ENCODE data around the gene BCL2A1.
"Not testable (repeated sequence)": the region's sequence is repeated elsewhere in the genome, so short reads cannot be mapped to it uniquely, and the experiment has no call there.

Gene BCL2A1

DNA sequence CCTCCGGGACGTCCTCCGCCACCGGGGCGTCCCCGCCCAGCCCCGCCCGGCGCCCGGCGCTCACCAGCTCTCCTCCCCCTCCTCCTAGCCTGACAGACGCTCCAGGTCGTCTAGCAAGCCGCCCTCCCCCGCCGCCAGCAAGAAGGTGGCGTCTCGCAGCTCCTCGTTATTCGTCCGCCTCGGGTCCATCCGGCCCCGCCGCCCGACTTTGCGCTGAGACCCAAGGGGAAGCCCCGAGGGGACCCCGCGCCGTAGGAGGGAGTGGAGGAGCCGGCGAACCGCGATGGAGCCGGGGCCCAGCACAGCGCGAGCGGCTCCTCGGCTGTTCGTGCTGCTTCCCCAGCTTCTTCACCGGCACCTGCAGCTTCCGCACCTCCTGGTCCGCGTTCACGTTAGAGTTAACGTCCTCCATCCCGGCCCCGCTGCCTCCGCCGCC is 47.9 kb downstream of the BCL2A1 start:
- peak; percentile 61 for DNase-seq (ENCODE audit: low read depth)

DNA sequence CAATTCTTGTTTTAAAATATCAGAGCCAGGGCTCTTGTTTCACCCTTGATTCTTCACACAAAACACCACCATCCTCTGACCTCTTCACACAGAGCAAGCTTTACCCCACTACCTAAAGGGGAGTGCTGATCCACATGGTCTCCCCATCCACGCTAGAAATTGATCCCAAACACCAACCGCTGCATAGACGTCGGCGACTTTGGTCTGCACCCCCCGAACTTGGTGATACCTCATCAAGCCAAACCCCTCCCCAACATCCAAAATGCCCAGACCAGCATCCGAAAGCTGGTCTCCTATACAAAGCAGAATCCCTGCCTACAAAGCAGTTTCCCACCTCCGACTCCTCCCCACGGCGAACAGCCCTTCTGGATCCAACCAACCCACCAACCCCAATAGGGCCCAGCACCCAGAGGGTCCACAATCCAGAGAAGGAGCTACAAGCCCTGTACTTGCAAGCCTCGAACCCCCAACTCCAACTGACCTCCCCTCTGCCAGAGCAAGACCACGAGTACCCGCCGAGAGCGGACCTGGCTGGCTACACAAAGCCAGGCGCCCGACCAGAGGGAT is 48.4 kb downstream of the BCL2A1 start:
- DNase-seq (ENCODE audit: low read depth) = no peak

DNA sequence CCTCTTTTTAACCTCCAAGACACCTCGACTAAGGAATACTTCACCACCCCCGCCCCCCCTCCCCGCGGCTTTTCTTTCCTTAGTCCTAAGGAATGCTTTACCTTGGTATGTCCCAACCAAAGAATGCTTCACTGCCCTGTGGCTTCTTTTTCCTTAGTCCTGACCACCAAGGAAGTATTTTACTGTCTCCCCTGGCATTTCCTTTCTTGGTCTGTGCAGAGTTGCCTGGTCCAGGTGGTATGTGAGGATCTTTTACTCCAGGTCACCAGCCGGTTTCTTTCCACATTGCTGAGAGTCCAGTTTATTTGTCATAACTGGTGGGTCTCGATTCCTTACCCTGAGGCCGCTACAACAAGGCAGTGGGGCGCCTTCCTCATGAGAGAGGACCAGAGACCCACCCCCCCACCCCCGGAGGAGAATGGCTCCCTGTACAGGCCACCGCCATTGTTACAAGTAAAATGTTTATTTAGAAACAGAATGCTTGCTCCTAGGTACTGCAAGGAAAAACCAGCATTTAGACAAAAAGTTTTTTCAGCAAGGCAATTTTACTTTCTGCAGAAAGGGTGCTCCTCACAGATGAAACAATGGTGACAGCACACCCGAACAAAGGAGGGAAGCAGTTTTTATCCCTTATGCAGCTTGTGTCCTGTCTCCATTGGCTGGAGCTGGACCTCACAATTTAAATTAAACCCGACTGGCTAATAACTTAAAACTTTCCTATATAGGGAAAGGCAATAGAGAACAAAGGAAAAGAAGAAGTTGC is 51.1 kb downstream of the BCL2A1 start:
- no peak for DNase-seq (ENCODE audit: low read depth)

DNA sequence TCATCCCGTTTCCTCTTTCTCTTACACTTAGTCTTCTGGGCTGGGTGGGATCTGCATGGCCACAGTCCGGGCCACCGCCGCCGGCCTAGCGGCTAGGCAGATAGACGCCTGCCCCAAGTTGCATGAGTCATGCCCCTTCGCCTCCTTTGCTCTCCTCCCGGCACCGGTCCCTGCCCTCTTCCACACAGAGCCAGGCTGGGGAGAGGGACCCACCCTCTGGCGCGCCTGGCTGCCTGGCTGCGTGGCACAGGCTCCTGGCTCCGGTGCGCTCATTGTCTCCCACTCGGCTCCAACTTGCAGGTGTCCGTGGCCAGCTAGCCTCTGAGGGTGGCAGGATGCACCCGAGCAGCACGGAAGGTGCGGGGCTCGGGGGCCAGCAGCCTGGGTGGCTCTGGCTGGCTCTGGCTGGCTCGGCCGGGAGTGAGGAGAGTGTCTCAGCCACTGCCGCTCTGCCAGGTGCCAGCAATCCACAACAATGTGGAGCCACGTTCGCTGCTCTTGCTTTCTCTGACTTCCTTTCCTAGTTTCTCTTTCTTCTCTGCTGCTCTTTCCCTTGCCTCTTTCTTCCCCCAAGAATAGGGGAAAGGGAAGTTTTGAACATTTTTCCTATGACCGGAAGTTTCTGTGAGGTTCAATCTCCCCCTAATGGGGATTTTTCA is 51.8 kb downstream of the BCL2A1 start:
- no peak for DNase-seq (ENCODE audit: low read depth)

DNA sequence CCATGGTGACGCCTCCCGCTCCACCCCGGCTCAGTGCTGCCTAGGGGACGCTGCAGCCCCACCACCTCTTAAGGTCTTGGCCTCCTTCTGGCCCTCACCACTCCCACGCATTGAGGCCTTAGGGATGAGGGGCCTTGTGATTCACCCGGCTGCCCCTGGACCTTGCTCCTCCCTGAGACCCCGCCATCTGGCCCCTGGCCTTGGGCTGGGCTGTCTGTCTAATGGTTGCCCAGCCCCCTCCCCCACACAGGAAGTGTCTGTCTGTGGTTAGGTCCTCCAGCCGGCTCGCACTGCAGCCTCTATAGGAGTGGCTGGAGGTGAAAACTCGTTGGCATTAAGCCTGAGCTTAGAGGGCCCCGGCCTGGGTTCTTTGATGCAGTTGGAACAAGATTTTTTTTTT is 52.7 kb downstream of the BCL2A1 start:
- no peak for DNase-seq (ENCODE audit: low read depth)

DNA sequence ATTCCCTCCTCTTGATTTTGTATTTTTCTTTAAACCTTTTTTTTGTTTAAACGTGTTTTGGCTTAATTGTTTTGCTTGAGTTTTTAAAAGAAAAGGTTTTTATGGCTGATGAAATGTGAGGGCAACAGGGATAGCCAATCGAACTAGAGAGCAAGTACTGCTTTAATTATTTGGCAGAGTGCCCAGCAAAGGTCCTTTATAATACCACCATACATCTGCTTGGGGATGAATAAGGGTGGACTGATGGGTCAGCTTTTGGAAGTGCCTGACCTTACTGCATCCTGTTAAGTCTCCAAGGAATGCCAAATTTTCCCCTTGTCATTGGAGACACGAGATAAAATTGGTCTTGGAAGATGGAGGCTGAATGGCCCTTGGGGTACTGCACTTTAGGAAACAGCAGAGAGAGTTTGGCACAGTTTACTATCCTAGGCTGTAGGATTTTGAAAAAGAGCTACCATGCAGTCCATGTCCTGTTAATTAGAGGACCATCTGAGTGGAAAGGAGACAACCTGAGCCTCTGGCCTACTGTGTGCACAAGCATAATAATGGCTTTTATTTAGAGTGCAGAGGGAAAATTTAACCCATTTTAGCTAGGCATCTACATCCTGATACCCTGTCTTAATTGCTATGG is 54.4 kb downstream of the BCL2A1 start:
- no peak for DNase-seq (ENCODE audit: low read depth)

DNA sequence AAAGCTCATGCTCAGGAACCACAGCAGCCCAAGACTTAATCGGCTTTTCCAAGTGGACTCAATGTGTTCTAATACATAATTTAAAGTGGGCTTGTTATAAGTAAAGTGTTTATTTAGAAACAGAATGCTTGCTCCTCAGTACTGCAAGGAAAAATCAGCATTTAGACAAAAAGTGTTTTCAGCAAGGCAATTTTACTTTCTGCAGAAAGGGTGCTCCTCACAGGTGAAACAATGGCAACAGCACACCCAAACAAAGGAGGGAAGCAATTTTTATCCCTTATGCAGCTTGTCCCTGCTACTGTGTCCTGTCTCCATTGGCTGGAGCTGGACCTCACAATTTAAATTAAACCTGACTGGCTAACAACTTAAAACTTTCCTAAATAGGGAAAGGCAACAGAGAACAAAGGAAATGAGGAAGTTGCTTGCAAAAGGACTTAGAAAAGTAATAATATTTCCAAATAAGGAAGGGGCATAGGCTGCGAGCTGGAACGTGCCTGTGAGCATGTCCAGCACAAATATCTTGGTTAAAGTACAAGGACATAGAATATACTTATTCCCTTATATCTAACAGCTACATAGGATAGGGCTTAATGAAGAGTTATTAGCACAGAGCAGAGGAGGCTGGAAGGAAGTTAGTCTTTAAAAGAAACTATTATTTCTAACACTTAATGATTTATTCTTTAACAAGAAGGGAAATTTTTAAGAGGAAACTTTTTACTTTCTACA is 55.1 kb downstream of the BCL2A1 start:
- DNase-seq (ENCODE audit: low read depth) = not testable (repeated sequence)

DNA sequence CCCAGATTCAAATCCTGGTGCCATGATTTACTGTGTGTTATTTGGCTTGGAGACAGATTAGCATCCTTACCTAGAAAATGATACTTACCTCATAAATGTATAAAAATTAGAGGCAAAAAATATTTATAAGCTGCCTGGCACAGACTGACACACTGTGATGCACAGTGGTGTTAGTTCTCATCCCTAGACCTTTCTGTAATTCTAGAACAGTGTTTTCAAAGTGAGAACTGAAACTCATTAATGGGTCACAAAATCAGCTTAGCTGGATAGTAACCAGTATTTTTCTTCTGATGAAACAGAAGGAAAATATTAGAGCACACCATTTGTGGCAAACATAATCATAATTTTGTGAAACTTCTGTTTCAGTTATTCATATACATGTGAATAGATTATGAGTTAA is 56.3 kb downstream of the BCL2A1 start:
- DNase-seq (ENCODE audit: low read depth) = no peak

Data from stimulated activated CD8-positive, alpha-beta memory T cell treated with anti-CD3 and anti-CD28 coated beads, Interleukin-12 subunit alpha, Interleukin-12 subunit beta, amount 100 ng/mL, for 4 hours (primary cell).